C1 segment of cervical spinal cord (tissue), 14 donors: ENCODE data around the gene KAT6B.

Experiments used
- DNase-seq, 14 donors: peaks; one replicate each; lab custom pipeline; 2025; lab: John Stamatoyannopoulos, UW

KAT6B gene

GRCh38 chr10:75066271-75066670 lies 239.9 kb downstream of the KAT6B start:
- no peak for DNase-seq

DNA sequence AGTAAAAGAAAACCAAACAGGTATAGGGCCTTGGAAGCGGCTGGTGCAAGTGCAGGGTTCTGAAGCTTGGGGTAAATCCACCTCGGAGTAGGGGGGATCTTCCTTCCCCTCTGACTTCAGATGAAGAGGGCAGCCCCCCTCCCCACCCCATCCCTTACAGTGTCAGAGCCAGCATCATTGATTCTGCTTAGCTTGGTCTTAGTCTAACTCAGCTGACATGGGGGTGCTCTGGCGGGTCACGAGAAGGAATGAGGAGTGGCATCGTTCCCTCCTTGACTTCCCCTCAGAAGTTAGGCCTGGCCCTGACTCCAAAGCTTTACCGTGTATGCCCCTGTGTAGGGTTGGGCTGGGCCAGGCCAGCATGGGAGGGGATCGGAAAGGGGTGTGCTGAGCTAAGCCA lies 240.9 kb downstream of the KAT6B start:
- DNase-seq = no peak

GRCh38 chr10:75068523-75068922 lies 242.1 kb downstream of the KAT6B start:
- DNase-seq = no peak

GRCh38 chr10:75070476-75070875 lies 244.1 kb downstream of the KAT6B start:
- peak in 1 of 14 donors; percentile 21 for DNase-seq

DNA sequence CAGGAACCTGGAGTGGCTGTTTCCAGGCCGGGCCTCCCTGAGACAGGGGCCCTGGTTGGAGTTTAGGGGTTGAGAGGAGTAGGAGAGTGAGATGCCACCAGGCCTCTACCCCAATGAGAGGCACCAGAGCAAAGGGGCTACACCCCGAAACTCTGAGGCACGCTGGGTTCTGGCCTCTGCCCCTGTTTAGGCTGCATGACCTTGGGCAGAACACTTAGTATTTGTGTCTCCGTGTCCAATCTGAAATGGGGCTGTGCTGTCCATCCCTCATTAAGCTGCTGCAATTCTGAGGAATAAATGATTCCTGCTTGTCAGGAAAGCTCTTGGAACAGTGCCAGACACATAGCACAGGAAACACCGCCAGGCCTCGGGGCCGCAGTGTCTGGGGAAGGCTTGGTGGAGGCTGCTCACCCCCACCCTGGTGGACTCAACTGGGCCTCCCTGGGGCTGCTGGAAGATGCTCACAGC lies 244.6 kb downstream of the KAT6B start:
- DNase-seq = no peak

- DNase-seq = peak in 1 of 14 donors; percentile 59
Measured at GRCh38 chr10:75071756-75072155, 245.4 kb downstream of the KAT6B start.

GRCh38 chr10:75072727-75073126 lies 246.3 kb downstream of the KAT6B start:
- no peak for DNase-seq

- no peak for DNase-seq
Measured at GRCh38 chr10:75073442-75073841, 247.0 kb downstream of the KAT6B start.

DNA sequence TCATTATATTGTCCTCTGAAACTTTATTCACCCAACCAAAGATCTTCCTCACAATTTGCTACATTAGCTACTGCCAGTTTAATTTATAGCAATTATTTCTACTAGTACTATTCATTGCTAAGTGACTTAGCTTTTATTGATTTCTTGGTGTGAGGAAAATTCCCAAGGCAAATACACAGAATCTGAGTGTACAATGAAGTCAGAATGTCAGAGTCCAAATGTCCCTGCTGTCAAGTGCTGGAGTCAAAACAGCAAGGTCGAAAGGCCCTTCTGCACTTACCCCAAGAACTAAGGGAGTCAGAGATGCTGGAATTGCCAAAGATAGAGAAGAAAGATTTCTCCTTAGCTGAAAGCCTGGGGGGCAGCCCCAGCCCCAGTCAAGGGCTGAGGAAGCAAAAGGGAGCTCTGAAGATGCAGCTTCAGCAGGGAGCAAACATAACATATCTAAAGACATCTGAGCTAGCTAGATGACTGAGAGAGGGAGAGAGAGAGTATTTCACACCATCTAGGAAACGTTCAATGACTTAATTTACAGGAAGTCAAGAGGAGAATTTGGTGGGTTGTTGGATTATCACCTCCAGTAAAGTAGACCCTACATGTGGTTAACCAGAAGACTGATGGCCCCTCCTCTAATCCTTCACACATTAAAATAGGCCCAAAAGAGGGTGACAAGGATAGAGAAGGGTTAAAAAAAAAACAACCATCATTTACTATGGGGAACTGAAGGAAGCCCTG lies 248.5 kb downstream of the KAT6B start:
- no peak for DNase-seq

DNA sequence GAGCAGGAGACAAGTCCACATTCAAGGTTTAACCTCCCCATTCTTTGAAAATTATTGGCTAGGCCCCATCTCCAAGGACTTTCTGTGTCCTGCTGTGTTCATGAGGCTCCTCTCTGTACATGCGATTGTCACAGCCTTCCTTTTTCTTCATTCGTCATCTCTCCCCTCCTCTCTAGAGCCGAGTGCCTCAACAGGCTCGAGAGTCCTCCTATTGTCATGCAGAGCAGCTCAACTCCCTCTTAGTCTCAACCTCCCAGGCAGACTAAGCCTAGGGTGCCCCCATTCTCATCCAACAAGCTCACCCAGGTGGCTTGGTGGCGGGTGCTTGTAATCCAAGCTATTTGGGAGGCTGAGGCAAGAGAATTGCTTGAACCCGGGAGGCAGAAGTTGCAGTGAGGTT lies 249.9 kb downstream of the KAT6B start:
- no peak for DNase-seq

- no peak for DNase-seq
Measured at GRCh38 chr10:75079436-75080083, 253.2 kb downstream of the KAT6B start.

GRCh38 chr10:75080554-75080953 lies 254.2 kb downstream of the KAT6B start:
- no peak for DNase-seq

- DNase-seq = no peak
Measured at GRCh38 chr10:75081379-75081778, 255.0 kb downstream of the KAT6B start.
